Lower leg skin (tissue), 4 donors: ENCODE results near the gene MET. TPM values are rescaled to one million over a fixed set of nuclear protein-coding genes. Genes with fewer than 3 reads are reported as not detected.
"Not testable (repeated sequence)": the region's sequence is repeated elsewhere in the genome, so short reads cannot be mapped to it uniquely, and the experiment has no call there.

Source experiments
- DNase-seq, 2 donors: peaks; one replicate each; pipeline ENCODE4 v3.0.0-alpha.2; 2019; ENCODE audit warnings: low spot score in 2 of 2
- H3K4me3 ChIP-seq: fragments of 200-600 bp; sonication (generic); 2 replicates; pipeline ENCODE4 v1.5.1; 2017; ENCODE audit warnings: mild to moderate bottlenecking, low read depth; ENCODE audit not compliant: poor library complexity, severe bottlenecking
- POLR2A ChIP-seq, 2 donors: fragments of 450-650 bp; IDR thresholded peaks; one replicate each; pipeline ENCODE4 v1.6.1; 2016 to 2017; ENCODE audit warnings: antibody characterized with exemption in 2 of 2, mild to moderate bottlenecking in 1 of 2, moderate library complexity in 1 of 2
- WGBS, 2 donors: methylation state at CpG; one replicate each; pipeline ENCODE4 v1.1.5; 2018; 5-methylcytosine and 5-hydroxymethylcytosine counted together
- intact Hi-C: fragments of 100-400 bp; cut with DNase I; formaldehyde crosslinking; loops from one replicate; pipeline ENCODE4 v1.15.0; 2023; ENCODE audit warnings: low total_unique reads
- total RNA-seq, 4 donors: library from RNA; depleted of rRNA; stranded (reverse); fragments of >200 nt; gene quantifications; one replicate each; pipeline ENCODE4 v1.1.0, GENCODE V29; 2016
- TF ChIP-seq, protein P1 (sequence below), 3 donors: fragments of 450-650 bp; IDR thresholded peaks; one replicate each; pipeline ENCODE4 v1.5.1; 2016; ENCODE audit warnings: antibody characterized with exemption in 3 of 3, mild to moderate bottlenecking in 3 of 3, moderate library complexity in 2 of 3

MET gene
- total RNA-seq, 4 donors from 2014 or later: 15.8 to 28.2 (median 24.5) TPM

GRCh38 chr7:116653646-116654045 lies 18.4 kb upstream of the MET start:
- no peak for DNase-seq
- TF ChIP-seq POLR2A (IDR thresholded peaks at IDR 0.05): no peak
- TF ChIP-seq, protein P1, sequence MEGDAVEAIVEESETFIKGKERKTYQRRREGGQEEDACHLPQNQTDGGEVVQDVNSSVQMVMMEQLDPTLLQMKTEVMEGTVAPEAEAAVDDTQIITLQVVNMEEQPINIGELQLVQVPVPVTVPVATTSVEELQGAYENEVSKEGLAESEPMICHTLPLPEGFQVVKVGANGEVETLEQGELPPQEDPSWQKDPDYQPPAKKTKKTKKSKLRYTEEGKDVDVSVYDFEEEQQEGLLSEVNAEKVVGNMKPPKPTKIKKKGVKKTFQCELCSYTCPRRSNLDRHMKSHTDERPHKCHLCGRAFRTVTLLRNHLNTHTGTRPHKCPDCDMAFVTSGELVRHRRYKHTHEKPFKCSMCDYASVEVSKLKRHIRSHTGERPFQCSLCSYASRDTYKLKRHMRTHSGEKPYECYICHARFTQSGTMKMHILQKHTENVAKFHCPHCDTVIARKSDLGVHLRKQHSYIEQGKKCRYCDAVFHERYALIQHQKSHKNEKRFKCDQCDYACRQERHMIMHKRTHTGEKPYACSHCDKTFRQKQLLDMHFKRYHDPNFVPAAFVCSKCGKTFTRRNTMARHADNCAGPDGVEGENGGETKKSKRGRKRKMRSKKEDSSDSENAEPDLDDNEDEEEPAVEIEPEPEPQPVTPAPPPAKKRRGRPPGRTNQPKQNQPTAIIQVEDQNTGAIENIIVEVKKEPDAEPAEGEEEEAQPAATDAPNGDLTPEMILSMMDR (IDR thresholded peaks at IDR 0.05): no peak
- intact Hi-C loops: no loop called here
- WGBS, 2 donors: 39 to 41% methylated on average over 2 of the region's 2 CpGs
- H3K4me3 ChIP-seq: no peak overlapping the region

GRCh38 chr7:116659248-116659647 lies 12.7 kb upstream of the MET start:
- H3K4me3 ChIP-seq, DNase-seq, intact Hi-C loops: not testable (repeated sequence)

DNA sequence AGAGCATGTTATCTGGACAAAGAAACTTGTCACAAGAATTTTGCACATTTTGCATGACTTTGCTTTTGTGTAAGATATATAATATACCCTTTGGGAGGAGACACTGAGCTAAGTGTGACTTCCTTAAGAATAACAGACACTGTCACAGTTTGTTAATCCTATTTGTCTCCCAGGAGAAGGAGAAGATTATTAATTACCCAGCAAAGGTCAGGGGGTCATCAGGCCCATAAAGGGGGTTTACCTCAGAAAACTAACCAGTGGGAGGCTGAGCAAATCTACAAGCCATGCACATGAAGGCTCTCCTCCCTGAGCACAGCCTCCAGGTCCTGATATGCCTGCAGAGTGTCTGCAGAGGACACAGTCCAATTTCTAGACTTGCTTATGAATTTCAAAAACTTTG lies 10.1 kb upstream of the MET start:
- H3K4me3 ChIP-seq: no peak overlapping the region
- intact Hi-C loops: no loop called here
- TF ChIP-seq, protein P1 (IDR thresholded peaks at IDR 0.05): no peak
- TF ChIP-seq POLR2A (IDR thresholded peaks at IDR 0.05): no peak
- no peak for DNase-seq

GRCh38 chr7:116663744-116664143 lies 8.3 kb upstream of the MET start:
- intact Hi-C loops: no loop called here
- TF ChIP-seq, protein P1 (IDR thresholded peaks at IDR 0.05): no peak
- no peak for TF ChIP-seq POLR2A (IDR thresholded peaks at IDR 0.05)
- DNase-seq: no peak
- 91 to 96% methylated on average over 4 of the region's 4 CpGs for WGBS, 2 donors
- H3K4me3 ChIP-seq: no peak overlapping the region

DNA sequence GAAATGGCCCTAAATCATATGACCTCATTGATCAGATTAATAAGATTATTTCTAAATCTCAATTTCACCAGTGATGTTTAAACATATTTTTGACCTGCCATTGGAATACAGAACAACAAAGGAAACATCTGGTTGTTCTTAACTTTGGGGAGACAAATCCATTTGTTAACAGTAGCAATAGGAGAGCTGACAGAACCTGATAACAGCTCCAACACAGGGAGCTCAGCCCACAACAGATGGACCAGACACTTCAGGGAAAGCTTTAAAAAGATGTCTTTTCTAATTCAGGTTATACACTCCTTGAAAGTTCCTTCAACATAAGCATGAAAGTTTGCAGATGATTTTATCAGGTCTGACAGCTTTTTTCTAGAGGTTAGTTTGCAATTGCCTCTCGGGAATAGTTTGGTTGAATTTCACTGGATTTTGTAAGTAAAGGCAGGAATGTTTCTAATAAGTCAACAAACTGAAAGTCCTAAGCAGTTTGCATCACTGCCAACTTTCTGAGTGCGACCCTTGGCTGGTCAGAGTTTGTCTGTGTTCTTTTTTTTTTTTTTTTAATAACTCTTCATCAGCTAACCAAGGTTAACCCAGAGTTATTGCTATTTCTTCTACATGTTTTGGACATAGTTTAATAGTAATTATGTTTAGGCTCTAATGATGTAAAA lies 6.5 kb upstream of the MET start:
- no peak overlapping the region for H3K4me3 ChIP-seq
- intact Hi-C loops: no loop called here
- 33 to 46% methylated on average over 2 of the region's 2 CpGs for WGBS, 2 donors
- no peak for DNase-seq
- TF ChIP-seq POLR2A (IDR thresholded peaks at IDR 0.05): no peak
- TF ChIP-seq, protein P1 (IDR thresholded peaks at IDR 0.05): no peak

DNA sequence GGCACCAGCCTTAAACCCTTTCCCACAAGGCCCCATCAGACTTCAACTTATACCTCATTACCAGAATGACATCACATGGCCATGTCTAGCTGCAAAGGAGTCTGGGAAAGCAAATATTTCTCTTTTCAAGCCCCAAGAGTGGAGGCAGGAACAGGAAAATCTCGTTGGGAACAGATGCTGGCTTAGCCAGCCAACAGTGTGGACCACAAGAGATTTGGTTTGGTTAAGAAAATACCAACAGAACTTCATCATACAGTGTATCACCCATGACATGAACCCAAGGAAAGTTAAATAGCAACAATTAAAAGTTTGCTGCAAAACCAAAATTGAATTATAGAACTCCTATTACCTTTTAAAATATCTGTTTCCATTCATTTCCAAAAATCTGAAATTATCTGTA lies 2.2 kb upstream of the MET start:
- 52 to 54% methylated on average over 1 of the region's 1 CpG for WGBS, 2 donors
- no peak for TF ChIP-seq POLR2A (IDR thresholded peaks at IDR 0.05)
- TF ChIP-seq, protein P1 (IDR thresholded peaks at IDR 0.05): no peak
- no peak overlapping the region for H3K4me3 ChIP-seq
- DNase-seq: no peak
- intact Hi-C loops: loop anchor here (5.0 kb wide), 1 partner anchor 133 kb away; no protein-coding TSS in a partner anchor
